Measurements from ENCODE around the gene TEX10. TPM values are rescaled to one million over a fixed set of nuclear protein-coding genes. Genes with fewer than 3 reads are reported as not detected.

Gene TEX10
- polyA plus RNA-seq, 4 donors: 35.3 to 42.8 (median 42.2) TPM

DNA sequence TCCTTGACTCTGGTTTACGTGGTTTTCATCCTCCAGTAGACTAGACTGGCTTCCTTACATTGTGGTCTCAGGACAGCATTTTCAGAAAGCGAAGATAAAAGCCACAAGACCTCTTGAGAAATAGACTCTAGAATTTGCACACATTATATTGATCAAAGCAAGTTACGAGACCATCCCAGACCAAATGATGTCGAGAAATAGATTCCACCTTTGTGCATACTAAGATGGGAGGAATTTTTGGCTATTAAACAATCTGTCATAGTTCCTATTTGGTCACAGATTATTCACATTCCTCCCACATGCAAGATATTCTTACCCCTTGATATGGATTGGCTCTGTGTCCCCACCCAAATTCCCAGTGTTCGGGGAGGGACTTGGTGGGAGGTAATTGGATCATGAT is 65.6 kb downstream of the TEX10 start:
- DNase-seq (ENCODE audit: low read depth in 4 of 4, low spot score in 3 of 4): no peak

DNA sequence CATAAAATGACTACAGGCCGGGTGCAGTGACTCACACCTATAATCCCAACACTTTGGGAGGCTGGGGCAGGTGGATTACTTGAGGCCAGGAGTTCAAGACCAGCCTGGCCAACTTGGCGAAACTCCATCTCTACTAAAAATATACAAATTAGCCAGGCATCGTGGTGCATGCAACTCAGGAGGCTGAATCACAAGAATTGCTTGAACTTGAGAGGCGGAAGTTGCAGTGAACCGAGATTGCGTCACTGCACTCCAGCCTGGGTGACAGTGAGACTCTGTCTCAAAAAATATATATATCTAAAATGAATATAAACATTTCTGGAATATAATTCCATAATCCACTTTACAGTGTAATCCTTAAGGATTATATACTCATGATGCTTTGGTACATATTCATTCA is 66.5 kb downstream of the TEX10 start:
- no peak for DNase-seq (ENCODE audit: low read depth in 4 of 4, low spot score in 3 of 4)

DNA sequence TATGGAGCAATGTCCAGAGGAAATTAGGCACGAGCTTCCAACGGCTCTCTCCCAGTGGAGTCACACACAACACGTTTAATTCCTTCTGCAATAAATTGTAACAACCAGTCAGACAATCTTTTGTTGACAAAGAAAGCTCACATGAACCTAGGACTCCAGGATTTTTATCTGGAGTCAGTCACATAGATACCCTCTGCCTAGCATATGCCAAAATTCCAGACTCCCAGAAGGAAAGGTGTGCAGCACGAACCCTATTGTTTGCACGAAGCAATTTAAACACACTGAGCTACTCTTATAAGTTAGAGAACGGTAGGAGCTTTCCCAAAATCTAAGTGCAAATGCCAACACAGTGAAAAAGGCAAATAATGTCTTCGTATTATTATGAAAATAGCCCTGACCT is 67.1 kb downstream of the TEX10 start:
- DNase-seq (ENCODE audit: low read depth in 4 of 4, low spot score in 3 of 4): no peak

DNA sequence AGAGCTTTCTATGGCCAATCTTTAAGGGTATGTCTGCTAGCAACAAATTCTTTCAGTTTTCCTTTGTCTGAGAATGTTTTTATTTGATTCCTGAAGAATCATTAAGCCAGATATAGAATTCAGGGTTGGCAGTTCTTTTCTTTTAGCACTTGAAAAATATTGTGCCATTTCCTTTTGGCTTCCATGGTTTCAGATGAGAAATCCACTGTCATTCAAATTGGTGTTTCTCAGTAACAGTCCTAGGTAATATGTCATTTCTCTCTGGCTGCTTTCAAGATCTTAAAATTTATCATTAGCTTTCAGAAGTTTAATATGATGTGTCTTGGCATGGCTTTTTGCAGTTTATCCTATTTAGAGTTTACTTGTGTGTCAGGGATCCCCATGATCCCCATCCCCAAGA is 67.7 kb downstream of the TEX10 start:
- no peak for DNase-seq (ENCODE audit: low read depth in 4 of 4, low spot score in 3 of 4)

DNA sequence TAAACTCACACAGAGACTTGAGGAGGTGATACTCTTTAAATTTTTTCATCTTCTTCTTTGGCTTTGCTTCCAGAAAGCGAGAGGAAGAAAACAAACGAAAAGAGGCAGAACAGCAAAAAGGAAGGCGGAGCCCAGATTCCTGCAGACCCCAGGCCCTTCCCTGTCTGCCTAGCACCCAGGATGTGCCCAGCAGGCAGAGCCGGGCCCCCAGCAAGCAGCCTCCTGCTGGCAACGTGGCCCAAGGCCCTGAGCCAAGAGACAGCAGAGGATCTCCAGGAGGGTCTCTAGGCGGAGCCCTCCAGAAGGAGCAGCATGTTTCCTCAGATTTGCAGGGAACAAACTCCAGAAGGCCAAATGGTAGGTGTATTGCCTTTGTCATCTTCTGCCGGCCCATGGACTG is 68.5 kb downstream of the TEX10 start:
- DNase-seq (ENCODE audit: low read depth in 4 of 4, low spot score in 3 of 4): no peak

DNA sequence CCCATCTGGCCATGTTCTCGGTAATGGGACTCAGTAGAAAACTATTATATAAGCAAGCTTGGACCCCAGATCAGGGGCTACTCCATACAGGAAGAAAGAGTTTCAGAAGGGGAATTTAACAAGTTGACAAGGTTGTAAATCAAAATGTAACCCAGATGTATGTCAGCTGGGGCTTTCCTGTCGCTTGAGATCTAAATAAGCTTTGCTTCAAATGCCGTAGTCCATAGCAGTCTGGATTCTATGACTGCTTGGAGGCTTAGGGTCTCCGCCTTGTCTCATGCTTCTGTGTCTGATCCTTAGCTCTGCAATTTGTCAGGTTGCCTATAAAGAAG is 70.4 kb downstream of the TEX10 start:
- DNase-seq (ENCODE audit: low read depth in 4 of 4, low spot score in 3 of 4): no peak

DNA sequence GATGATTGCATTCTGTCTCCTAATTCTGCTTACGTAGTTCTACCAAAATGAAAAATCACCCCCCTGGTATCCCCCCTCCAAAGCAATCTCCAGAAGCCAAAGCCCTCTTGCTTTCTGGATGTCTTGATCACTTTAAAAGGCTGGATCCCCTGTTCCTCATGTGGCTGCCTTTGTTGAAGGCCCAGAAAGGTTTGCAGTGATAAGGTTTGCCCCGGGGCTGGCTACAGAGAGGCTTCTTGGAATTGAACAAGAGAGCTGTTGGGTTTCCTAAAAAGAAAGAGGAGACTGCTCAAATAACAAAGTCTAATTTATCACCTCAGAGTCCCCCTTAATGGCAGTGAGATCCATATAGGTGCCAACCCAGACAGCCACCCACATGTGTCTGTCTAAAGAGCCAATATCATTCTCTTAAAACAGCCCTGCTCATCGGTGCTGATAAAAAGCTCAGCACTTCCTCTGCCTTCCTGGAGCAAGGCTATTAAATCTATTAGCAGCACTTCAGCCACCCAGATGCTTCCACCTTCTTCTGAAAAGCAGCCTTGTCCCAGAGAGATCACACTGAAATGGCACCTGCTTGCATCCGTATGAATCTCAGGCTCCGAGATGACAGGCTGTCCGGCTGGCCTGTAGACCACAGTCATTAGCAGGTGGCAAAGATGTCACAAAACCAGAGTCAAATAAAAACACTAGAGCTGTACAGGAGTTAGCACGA is 70.9 kb downstream of the TEX10 start:
- no peak for DNase-seq (ENCODE audit: low read depth in 4 of 4, low spot score in 3 of 4)

DNA sequence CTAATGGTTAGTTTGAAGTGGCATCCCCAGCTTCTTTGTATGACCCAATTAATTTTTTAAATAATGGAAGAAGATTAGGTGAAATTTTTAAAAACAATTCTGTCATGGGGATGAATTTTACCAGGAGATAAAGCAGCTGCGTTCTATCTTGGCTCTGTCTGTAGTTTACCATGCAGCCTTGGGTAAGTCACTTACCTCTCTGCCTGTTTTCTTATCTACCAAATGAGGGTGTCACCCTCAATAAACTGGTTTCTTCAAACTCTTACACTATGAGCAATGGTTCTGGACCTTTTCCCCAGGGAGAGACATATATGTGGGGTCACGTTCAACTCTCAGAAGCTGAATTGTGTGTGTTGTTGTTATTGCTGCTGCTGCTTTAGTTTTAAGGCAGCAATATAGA is 71.7 kb downstream of the TEX10 start:
- no peak for DNase-seq (ENCODE audit: low read depth in 4 of 4, low spot score in 3 of 4)

DNA sequence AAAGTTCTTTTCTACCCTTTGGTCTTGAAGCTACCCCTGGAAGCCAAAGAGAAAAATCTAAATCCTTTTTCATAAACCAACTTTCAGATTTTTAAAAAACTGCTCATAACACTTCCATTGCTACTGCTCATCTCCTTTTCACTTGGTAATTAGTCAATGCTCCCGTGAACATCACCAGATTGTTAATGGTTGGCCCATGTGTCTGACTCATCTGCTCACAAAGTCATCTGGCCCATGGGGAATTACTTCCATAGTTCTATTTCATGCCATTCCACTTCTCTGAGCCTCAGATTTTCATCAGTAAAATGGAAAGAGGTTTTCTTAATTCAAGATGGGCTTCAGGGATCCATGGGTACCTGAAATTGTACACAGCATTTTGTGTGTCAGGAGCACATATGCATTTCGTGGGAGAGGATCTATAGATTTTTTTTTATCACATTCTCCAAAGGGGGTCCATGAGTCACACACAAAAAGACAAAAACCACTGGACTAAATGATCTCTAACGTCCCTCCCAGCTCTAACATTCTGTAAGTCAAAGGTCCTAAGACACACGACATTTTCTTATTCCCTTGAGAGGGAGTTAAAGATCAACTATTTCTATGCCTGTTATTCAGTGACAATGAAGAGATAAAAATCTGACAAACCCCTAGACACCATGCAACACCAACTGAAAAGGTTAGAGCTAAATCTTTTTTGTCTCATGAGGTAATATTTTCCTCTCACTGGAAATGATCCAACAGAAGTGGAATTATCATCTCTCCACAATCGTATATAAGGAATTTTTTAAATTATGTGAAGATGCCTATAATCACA is 75.4 kb downstream of the TEX10 start:
- no peak for DNase-seq (ENCODE audit: low read depth in 4 of 4, low spot score in 3 of 4)

DNA sequence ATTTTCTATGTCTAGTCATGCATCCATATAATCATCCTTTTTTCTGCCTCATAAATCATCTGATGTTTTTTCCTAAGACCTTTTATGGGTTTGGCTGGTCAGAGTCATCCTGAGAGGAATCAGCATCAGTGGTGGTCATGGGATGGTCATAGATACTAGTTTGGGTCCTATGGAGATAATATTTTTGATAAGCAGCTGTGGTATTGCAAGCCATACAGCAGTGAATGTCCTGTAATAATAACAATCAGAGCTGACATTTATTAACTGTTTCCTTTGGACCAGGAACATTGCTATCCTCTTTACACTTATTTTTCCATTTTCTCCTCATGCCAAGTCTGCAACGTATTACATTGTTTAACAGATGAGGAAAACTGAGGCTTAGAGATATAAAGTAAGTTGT is 83.1 kb downstream of the TEX10 start:
- no peak for DNase-seq (ENCODE audit: low read depth in 4 of 4, low spot score in 3 of 4)

DNA sequence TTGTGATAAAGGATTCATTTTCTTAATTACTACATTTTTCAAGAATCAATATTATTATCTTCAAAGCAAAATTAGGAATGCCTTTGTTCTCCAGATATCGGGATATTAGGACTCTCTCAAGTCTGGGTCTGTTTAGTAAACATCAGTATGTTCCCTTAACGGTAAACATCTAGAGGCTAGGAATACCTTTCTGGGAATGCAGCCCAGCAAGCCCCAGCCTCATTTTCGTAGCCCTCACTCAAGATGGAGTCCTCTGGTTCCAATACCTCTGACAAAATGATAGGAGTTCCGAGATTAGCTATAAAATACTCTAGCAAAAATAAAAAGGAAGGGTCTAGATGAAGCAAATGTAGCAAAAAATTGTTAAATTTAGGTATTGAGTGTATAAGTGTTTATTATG is 84.5 kb downstream of the TEX10 start:
- no peak for DNase-seq (ENCODE audit: low read depth in 4 of 4, low spot score in 3 of 4)

DNA sequence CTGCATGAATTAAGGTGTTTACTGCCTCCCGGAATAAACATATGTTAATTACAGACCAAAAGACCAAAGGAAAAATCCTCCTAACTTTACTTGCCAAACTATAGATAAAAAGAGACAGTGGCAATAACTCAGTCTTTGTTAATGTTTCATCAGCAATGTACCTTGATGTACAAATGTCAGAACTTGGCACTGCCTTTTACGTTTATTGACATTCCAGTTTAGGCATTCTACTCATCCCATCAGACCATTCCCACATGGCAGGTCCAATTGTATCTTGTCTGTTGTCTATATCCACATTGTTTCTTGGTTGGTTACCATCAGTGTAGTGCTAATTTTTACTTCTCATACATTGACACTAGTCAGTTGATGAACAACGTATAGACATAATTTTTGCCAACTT is 85.5 kb downstream of the TEX10 start:
- DNase-seq (ENCODE audit: low read depth in 4 of 4, low spot score in 3 of 4): no peak

Other genes starting within 250 kb of the TEX10 start
- 10 to 100 TPM; 21.6 to 25.7 (median 23.4) TPM for gene MSANTD3, start 74.2 kb upstream of the TEX10 start, polyA plus RNA-seq (ENCODE audit: insufficient read length in 4 of 4)
- gene TMEFF1, start 120.2 kb upstream of the TEX10 start, polyA plus RNA-seq (ENCODE audit: insufficient read length in 4 of 4): 1 to 10 TPM; 3.7 to 8.8 (median 4.4) TPM
- 1 to 10 TPM; 2.4 to 4.5 (median 3.2) TPM for gene CAVIN4, start 225.1 kb upstream of the TEX10 start, polyA plus RNA-seq (ENCODE audit: insufficient read length in 4 of 4)